ENCODE measurements around the gene ATP6V0E1. TPM values are rescaled to one million over a fixed set of nuclear protein-coding genes. Genes with fewer than 3 reads are reported as not detected.

Gene ATP6V0E1
- total RNA-seq = 318 and 333 TPM in 2 replicates

DNA sequence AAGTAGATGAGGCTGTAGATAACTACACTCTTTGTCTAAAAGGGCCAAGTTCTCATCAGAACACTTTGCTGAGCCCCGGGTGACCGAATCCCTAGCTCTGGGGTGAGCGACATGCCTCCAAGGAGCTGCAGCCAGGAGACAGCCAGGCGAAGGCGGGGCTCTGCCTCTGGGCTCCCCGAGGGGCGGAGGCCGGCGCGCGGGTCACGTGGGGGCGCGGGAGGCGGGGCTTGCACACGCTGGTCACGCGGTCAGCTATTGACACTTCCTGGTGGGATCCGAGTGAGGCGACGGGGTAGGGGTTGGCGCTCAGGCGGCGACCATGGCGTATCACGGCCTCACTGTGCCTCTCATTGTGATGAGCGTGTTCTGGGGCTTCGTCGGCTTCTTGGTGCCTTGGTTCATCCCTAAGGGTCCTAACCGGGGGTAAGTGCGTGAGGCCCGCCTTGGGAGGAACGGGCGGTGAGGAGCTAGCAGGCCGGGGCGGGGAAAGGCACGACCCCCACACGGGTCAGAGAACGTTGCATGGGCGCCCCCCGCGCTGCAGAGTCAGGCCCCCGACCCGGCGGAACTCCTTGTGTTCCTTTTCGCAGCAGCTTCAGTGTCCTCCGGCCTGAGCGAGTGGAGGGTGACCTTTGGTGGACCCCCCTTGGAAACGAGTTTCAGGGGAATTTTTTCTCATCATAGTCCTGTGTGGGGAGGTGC is at the start of gene ATP6V0E1:
TSS of gene ATP6V0E1 (plus strand) at position 230 of the 702 bp plus-strand sequence. CDS start at position 320, 90 bp downstream.

DNA sequence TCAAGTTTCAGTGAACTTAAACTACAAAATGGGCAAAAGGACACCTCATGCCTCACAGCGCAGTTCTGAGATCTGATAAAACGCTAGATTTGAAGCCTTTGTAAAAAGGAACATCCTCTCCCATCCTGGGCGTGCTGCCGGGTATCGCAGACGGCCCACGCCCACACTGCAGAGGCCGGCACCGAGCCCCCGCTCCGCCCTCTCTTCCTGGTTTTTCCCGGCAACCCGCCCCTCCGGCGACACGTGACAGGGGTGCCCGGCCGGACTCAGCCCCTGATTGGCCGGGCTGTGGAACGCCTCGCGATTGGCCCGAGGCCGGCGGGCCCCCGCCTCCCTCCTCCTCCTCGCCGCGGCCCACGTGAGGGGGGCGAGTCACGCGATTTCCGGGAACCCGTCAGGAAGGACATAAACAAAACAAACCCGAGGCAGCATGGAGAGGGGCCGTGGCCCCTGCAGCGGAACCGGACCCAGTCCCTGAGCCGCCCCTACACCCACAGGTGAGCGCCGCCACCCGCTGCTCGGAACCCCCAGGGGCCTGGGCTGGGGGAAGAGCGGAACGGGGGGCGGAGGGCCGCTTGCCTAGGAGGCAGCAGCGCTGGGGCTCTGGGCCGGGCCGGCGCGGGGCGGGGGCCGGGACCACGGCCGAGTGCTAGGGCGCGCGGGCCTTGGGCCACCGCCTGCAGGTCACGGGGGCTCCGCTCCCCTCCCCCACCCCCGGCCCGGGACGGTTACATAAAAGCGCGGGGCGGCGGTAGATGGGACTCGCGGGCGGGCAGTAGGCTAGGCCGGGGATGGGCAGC is 72.6 kb downstream of the ATP6V0E1 start, which contains the start of gene CREBRF:
TSS of gene CREBRF (plus strand) at position 370 of the 800 bp plus-strand sequence. CDS start 24,424 bp downstream, outside the sequence.

Other genes with a start within 250 kb of the ATP6V0E1 start
- gene DUSP1, start 212.6 kb upstream of the ATP6V0E1 start, total RNA-seq = 96.4 and 114 TPM in 2 replicates
- 124 and 172 TPM in 2 replicates for gene ERGIC1, start 149.5 kb upstream of the ATP6V0E1 start, total RNA-seq
- 59.1 and 66.5 TPM in 2 replicates for gene RPL26L1, start 24.3 kb upstream of the ATP6V0E1 start, total RNA-seq
- 16.9 and 27.5 TPM in 2 replicates for gene CREBRF, start 72.6 kb downstream of the ATP6V0E1 start, total RNA-seq
- gene BNIP1, start 160.8 kb downstream of the ATP6V0E1 start, total RNA-seq = 17.1 and 17.4 TPM in 2 replicates